ENCODE measurements around the gene PRDM4.

- TF ChIP-seq CTCF (conservative IDR thresholded peaks at IDR 0.05 in 1 of 2, IDR thresholded peaks at IDR 0.05 in 1 of 2; ENCODE audit: low read depth in 1 of 2, low read length in 2 of 2) (no peak), EZH2 (IDR thresholded peaks at IDR 0.05; ENCODE audit: low read length, missing control alignments) (no peak)
Observed at GRCh38 chr12:107759410-107759809, 1.5 kb downstream of the PRDM4 start.

Measured in fibroblast of lung (primary cell).